22Rv1 (cell line): ENCODE measurements around the gene KCNQ4.

ENCODE experiments used
- CTCF ChIP-seq: fragments of 450-650 bp; IDR thresholded peaks from 2 replicates; pipeline ENCODE4 v1.5.1; 2017; ENCODE audit warnings: mild to moderate bottlenecking
- ZFX ChIP-seq: fragments of 450-650 bp; IDR thresholded peaks from 2 replicates; pipeline ENCODE4 v1.6.1; 2017; ENCODE audit warnings: antibody characterized with exemption, borderline replicate concordance

GRCh38 chr1:40870135-40870728 lies 86.6 kb downstream of the KCNQ4 start:
- no peak for TF ChIP-seq ZFX
- TF ChIP-seq CTCF, result no peak
